ENCODE data around the gene SLC16A6.
"Not testable (repeated sequence)": the region's sequence is repeated elsewhere in the genome, so short reads cannot be mapped to it uniquely, and the experiment has no call there.

Gene SLC16A6, protein sequence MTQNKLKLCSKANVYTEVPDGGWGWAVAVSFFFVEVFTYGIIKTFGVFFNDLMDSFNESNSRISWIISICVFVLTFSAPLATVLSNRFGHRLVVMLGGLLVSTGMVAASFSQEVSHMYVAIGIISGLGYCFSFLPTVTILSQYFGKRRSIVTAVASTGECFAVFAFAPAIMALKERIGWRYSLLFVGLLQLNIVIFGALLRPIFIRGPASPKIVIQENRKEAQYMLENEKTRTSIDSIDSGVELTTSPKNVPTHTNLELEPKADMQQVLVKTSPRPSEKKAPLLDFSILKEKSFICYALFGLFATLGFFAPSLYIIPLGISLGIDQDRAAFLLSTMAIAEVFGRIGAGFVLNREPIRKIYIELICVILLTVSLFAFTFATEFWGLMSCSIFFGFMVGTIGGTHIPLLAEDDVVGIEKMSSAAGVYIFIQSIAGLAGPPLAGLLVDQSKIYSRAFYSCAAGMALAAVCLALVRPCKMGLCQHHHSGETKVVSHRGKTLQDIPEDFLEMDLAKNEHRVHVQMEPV

DNA sequence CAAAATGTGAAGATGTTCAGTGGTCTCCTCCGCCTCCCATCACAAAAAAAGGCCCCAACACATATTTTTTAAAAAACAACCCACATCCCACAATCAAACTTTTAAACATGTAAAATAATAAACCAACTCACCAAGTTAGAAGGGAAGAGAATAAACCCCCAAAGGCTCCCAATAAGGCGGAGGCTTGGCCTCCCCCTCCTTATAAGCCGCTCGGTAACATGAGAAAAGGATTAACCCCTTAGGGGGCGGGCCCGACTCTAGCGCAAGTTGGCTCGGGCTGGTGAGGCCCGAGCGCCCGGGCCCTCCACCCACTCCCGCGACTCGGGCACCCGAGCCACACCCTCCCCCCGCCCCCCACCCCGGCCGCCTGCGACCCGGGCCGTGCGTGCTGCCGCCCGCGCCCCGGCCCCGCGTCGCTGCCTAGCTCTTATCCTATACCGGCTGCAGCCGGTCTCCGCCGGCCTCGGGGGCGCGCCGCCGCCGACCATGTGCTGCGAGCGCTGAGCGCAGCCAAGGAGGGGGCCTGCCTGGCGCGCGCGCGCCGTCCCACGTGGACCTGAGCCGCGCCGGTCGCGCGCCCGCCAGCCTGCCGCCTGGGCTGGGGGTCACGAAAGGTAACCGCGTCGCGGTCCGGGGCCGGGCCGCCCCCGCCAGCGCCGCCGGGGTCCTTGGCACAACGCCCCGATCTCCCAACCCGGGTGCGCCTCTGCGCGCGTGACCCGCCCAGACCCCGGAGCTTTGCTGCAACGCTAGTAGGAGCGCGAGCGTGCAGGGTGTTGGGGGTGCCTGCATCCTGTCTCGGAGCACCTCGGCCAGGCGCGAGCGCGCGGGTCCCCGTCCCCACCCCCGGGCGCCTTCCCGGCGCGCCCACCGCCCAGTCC lies at the start of gene SLC16A6, which contains the start of gene ARSG:
SLC16A6 (minus strand) TSS at position 173 of the 881 bp plus-strand sequence. CDS start 12,807 bp downstream, outside the sequence.
ARSG (plus strand) TSS at position 541 of the 881 bp plus-strand sequence. CDS start 15,999 bp downstream, outside the sequence.
- peak; percentile 64 to 78 for DNase-seq (ENCODE audit: low read depth in 1 of 2, low spot score in 1 of 2)

DNA sequence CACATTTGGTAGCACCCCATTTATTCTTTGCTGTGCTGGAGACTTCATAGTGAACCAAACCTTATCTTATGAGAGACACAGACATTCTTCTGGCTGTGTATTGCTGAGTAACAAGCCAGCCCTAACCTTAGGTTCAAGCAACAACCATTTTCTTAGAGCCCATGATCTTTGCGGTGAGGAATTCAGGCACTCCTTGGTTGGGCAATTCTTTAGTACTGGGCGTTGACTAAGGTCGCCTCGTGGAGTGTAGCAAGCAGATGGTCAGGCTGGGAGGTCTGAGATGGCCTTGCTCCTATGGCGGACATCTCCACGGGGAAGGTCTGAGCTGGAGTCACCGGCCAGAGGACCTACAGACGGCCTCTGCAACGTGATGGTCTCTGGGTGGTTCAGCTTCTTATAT lies 43.5 kb upstream of the SLC16A6 start:
- DNase-seq (ENCODE audit: low read depth in 1 of 2, low spot score in 1 of 2) = no peak

DNA sequence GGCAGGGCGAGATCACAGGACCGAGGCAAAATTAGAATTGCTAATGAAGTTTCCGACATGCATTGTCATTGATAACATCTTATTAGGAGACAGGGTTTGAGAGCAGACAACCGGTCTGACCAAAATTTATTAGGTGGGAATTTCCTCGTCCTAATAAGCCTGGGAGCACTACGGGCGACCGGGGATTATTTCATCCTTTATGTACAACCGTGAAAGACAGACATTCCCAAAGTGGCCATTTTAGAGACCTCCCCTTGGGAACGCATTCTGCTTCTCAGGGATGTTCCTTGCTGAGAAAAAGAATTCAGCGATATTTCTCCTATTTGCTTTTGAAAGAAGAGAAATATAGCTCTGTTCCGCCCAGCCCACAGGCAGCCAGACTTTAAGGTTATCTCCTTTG lies 41.0 kb upstream of the SLC16A6 start:
- DNase-seq (ENCODE audit: low read depth in 1 of 2, low spot score in 1 of 2) = not testable (repeated sequence)

DNA sequence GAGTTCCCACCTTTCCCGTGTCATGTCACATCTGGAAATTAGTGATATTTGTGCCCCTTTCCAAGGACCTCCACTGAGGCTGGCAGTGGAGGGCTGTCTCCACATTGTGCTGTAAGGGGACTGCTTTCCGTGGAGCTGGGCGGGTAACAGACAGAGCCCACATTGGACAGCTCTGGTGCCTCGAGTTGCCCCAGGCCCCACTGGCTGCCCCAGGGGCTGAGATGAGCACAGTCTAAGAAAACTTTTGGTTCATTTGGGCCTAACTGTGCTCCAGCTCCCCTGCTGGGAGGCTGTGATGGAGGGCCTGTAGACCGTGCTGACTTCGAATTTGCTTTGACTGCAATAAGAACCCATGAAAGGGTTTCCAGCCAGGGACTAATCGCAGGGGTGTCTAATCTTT lies 38.4 kb upstream of the SLC16A6 start:
- DNase-seq (ENCODE audit: low read depth in 1 of 2, low spot score in 1 of 2) = no peak

DNA sequence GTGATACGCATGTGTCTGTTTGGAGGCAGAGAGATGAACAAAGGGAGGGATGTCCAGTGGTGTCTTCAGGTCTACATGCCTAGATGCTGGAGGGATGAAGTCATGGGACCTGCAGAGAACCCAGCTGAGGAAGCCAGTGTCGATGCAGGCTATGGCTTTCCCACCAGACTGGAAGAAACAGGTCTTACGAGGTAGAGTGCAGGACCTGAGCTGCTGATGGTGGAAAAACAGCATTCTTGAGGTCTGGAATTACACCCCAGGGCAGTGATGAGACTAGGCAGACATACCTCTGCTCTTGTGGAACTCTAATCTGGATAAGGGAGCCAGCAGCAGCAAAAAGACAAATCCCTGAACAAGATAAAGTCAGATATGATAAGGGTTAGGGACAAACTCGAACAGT lies 37.7 kb upstream of the SLC16A6 start:
- no peak for DNase-seq (ENCODE audit: low read depth in 1 of 2, low spot score in 1 of 2)

DNA sequence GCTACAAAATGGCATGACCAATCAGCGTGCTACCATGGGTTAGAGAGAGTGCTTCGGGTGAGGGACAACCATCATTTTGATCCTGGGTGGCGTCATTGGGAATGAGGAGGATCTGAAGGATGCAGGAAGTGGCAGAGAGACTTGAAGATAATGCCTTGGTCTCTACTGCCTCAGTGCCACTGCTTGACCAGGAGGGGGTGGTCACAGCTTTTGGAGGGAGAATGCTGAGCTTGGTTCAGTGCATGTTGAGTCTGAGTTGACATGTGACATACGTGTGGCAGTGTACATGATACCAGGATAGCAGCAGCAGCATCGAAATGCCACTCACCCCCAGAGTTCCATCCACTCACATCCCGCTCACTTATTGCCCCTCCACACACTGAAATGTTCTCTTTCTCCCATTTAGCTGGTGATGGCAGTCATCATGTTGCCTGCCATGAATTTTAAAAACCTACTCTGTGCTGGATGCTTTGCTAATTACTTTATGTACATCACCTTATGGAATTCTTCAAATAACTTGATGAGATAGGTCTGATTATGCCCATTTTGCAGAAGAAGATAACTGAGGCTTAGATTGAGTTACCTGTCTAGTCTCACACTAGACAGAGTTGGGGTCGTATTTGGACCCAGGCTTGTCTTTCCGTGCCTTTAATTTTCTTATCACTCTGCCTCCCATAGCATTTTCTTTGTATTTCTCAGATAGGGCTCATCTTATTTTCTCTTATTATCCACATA lies 37.1 kb upstream of the SLC16A6 start:
- no peak for DNase-seq (ENCODE audit: low read depth in 1 of 2, low spot score in 1 of 2)

DNA sequence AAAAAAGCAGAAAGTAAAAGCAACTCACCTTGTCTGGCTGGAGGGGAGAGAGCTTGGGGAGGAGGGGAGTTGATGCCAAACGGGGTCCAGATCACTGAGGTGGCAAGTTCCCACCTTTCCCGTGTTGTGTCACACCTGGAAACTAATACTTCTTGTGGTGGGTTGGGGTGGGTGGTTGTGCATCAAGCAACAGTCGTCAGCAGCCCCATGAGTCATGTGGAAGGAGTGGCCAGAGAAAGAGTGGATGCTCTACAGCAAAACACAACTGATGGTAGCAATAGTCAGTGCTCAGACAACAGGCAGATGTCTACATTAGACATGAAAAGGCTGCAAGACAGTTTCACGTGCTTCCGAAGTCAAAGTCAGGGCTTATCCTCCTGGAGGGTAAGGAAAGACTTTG lies 35.8 kb upstream of the SLC16A6 start:
- DNase-seq (ENCODE audit: low read depth in 1 of 2, low spot score in 1 of 2) = no peak

DNA sequence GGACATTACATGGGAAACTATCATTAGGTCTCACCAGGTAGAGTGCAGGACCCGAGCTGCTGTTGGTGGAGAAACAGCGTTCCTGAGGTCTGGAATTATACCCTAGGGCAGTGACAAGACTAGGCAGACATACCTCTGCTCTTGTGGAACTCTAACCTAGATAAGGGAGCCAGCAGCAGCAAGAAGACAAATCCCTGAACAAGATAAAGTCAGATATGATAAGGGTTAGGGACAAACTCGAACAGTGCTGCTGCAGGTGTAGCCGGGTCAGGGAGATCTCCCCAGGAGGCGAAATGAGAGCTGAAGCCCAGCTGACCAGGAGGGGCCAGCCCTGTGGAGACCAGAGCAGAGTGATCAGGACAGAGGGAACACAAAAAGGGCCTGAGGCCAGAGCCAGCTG lies 35.0 kb upstream of the SLC16A6 start:
- DNase-seq (ENCODE audit: low read depth in 1 of 2, low spot score in 1 of 2) = no peak

DNA sequence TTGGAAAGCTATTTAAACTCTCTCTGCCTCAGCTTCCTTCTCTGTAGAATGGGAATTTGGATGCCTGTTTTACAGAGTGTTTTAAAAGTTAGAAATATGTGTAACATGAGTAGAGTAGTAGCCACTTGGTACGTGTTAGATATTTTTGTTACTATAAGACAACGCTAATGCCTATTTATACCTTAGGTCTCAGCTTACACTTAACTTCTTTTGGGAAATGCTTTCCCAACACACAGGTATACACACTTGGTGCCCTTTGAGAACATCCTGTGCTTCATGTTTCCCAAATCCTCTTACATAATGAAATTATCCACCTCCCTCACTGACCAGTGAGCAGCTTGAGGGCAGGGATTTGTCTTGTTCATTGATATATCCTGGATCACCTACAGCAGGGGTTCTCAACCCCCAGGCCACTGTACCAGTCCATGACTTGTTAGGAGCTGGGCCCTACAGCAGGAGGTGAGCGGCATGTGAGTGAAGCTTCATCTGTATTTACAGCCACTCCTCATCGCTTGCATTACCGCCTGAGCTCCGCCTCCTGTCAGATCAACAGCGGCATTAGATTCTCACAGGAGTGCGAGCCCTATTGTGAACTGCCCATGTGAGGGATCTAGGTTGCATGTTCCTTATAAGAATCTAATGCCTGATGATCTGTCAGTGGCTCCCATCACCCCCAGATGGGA lies 33.9 kb upstream of the SLC16A6 start:
- DNase-seq (ENCODE audit: low read depth in 1 of 2, low spot score in 1 of 2) = no peak

DNA sequence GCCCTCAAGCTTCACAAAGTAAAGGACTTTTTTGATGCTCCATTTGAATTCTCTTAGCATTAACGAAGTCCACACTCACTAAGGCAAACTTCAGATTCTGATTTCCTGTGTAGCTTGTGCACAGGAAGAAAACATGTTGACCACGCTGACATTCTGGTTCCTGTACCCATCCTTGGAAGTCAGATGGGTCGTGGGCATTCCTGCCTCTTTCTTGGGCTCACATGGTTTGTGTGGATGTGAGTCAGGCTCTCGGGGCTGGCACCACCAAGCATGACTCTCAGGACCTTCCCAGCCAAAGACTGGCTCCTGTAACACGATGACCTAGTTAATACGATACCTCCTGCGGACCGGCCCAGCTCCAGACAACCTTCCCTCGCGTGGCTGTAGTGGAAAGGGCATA lies 33.2 kb upstream of the SLC16A6 start:
- DNase-seq (ENCODE audit: low read depth in 1 of 2, low spot score in 1 of 2) = no peak

DNA sequence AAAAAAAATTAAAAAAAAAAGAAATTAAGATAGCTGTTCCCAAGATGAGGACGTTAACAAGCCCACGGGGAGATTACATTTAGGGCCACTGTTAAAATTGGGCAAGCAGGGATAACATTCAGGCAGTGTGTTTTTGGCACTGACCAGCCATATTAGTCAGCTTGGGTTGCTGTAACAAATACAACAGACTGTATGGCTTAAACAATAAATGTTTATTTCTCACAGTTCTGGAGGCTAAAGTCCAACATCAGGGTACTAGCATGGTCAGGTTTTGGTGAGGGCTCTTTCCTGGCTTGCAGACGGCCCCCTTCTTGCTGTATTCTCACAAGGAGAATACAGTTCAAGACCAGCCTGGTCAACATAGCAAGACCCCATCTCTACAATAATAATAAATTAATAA lies 31.7 kb upstream of the SLC16A6 start:
- no peak for DNase-seq (ENCODE audit: low read depth in 1 of 2, low spot score in 1 of 2)

DNA sequence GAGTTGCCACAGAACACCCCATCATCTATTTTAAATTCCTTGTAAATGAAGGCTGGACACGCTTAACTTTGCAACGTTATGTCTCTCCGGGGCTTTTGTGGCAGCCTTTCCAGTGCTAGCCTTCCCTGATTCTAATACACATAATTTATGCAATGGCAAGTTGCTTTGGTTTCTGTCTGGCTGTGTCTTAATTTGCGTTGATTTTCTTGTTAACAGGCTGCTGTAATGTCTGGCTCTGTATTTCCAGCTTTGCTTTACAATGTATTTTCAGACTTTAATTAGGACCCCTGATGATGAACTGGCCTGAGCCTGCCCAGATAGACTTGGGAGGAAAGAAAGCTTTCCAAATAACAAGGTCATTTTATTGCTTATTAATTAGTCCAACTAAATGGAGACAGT lies 30.6 kb upstream of the SLC16A6 start:
- no peak for DNase-seq (ENCODE audit: low read depth in 1 of 2, low spot score in 1 of 2)

DNA sequence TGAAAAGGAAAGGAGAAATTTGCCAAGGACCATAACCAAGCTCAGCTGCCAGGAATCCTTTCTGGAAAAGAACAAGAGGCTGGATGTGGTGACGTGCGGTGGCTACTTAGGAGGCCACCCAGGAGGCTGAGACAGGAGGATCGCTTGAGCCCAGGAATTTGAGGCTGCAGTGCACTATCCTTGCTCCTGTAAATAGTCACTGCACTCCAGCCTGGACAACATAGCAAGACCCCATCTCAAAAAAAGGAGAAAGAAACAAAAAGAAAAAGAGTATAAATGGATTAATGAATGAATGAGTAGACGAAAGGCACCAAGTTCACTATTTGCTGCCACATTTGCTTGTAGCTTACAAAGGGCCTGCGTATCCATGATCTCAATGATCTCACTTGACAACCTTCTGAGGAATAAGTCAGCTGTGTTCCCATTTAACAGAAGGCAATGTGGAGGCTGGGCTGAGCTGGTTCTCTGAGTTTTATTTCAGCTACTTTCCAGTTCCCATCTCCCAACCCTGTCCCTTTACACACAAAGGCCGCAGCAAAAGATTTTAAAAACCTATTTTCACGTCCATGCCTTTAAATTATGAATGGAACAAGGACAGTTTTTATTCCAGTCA lies 30.1 kb upstream of the SLC16A6 start:
- no peak for DNase-seq (ENCODE audit: low read depth in 1 of 2, low spot score in 1 of 2)

DNA sequence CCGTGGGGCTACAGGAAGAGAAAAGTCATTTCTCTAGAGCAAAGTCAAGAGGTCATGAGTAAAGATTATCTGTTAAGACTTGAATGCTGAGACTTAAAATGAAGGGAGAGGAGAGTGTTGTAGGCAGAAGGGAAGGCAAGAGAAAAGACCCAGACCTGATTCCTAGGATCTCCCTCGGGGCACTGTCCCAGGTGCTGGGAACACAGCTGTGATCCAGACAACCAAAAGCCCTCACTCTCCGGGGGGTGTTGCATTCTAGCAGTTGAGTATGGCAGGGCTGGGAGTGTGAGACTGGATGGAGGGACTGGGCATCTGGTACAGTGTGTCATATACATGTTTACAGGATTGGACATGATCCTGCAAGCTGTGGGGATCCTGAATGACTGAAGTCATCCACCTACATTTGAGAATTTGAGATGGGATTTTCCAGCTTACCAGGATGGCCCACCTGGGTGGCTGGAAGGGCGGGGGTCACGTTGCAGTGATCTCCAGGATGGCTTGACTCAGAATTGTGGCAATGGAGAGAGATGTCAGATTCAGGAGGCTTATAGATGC lies 29.5 kb upstream of the SLC16A6 start:
- no peak for DNase-seq (ENCODE audit: low read depth in 1 of 2, low spot score in 1 of 2)

DNA sequence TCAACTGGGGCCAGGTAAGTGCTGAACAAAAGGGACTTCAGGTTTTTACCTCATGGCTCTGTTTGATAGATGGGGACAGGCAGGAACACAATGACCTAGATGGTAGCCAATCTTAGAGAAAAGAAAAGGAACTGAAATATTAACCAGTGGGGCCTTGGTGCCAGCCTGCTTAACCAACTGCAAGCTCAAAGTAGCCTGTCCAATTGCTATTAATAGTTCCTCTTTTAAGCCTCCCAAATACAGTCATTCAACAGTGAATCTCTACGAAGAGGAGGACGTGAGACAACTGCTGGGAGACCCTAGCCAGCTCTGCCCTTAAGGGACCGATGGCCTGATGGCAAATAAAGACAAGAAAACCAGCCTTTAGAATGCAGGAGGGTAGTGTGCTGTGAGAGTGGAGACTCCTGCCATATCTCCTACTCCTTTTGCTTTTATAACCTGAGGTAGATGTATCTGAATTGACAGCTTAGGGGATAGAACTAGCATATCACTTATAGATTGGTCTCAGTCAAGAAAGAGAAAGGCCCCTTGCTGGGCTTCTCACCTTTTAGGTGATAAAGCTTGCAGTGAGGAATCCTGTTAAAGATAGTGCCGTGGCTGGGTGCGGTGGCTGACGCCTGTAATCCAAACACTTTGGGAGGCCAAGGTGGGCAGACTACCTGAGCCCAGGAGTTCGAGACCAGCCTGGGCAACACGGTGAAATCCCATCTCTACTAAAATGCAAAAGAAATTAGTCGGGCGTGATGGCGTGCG lies 28.7 kb upstream of the SLC16A6 start:
- no peak for DNase-seq (ENCODE audit: low read depth in 1 of 2, low spot score in 1 of 2)

DNA sequence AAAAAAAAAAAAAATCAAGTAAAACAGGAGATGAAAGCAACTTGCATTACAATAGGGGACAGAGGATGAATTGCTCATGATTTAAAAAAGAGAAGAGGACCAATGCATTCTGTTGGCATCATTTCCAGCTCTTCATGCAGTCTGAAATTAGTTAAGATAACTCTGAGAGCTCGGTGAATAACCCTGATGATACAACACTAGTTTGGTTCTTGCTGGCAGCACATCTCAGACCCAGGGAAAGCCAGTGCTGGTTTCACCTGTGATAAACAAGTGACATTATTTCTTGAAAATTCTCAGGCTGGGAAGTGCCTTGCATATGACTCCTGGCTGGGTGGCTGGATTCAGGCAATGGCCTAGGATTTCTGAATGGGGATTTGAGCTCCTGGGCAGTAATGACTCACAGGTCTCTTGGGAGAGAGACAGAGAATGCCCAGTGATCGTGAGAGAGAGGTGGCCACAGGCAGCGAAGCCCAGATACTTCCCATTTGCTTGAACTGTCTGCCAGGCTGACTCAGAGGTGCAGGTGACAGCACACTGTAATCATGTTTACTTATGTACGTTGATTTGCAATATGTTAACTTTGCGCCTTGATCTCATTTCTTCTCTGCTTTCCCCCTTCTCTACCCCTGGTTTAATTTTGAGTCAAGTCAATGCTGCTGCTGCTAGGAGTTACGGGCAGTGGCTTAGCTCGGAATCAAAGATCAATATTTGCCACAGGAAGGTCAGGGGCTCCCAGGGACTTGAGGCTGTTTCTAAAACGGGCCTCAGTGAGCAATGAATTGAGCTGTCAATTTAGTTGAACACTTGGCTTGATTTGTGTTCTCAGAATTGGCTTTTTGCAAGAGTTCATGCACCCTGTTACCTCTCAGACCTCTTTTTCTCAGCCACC lies 27.4 kb upstream of the SLC16A6 start:
- DNase-seq (ENCODE audit: low read depth in 1 of 2, low spot score in 1 of 2) = no peak

DNA sequence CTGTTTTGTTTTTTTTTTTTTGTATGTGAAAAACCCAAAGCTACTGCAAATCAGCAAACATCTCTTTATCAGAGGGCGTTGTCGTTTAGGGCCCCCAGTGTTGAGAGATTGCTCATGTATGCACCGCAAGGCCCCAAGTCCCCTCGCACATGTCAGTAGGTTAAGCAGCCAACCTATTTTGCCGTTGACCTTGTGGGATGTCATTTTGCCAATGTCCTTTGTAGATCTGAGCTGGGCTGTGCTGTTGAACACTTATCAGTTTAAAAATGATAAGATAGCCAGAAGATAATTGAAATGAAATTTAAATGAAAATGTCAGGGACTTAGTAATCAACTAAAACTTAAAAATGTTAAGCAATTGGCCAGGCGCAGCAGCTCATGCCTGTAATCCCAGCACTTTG lies 26.5 kb upstream of the SLC16A6 start:
- no peak for DNase-seq (ENCODE audit: low read depth in 1 of 2, low spot score in 1 of 2)

DNA sequence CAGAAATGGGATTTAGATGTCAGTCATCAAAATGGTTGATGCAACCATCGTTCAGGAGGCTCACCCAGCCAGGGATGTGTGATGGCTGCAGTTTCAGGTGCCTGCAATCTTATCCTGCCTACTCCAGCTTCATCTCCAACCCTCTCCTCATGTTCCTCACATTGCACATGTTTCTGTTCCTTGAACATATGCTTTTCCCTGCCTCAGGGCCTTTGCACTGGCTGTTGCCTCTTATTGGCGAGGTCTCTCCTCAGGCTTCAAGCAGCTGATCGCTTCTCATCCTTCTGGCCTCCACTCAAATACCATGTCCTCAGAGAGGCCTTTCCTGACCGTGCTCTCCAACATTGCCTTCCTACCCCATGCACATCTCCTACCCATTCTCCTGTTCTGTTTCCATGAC lies 25.0 kb upstream of the SLC16A6 start:
- DNase-seq (ENCODE audit: low read depth in 1 of 2, low spot score in 1 of 2) = no peak
